NCI-H2196 treated with DMSO at 0.1 percent for 48 hours (cell line): ENCODE results near the gene DNALI1.
A peak's percentile ranks its signal among the peaks of the same experiment; 100 is the strongest.

Experiments
- DNase-seq: peaks from one replicate; lab custom pipeline; 2025; ENCODE audit not compliant: unreplicated experiment; lab: John Stamatoyannopoulos, UW

The DNALI1 gene

DNA sequence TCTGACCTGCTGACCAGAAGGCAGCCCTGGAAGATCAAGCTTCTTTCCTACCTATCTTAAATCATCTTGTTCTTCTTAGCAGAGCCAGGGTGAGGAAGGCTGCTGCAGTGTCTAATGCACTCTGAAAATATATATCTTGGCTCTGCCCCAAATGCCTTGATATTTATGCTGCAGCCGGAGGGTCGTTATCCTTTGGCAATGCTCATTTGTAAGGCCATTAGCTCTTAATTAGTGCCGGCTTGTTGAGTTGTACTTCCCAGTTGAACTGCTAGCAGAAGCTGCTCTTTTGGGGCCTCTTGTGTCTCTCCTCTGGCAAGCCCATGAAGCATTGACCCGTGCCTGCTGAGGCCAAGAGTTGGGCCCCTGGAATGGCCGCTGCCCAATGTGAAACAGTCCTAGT, 43.2 kb downstream of the DNALI1 start:
- DNase-seq = no peak

DNA sequence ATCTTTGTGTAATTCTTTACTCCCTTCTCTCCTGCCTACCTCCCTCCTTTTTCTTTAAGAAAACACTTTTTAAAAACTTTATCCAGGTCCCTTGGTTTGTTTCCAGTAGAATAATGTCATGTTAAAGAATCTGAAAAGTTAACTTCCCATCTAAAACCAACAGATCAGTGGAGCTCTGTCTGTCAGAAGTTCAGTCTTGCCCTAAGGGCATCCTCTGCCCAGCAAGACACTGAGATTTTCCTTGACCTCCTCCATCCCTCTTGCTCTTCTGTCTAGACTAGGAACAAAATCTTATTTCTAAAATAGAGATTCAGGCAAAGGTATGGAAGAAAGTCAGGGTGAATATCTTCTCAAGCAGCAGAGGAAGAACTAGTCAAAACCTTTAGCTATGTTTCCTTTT, 44.7 kb downstream of the DNALI1 start:
- no peak for DNase-seq

DNA sequence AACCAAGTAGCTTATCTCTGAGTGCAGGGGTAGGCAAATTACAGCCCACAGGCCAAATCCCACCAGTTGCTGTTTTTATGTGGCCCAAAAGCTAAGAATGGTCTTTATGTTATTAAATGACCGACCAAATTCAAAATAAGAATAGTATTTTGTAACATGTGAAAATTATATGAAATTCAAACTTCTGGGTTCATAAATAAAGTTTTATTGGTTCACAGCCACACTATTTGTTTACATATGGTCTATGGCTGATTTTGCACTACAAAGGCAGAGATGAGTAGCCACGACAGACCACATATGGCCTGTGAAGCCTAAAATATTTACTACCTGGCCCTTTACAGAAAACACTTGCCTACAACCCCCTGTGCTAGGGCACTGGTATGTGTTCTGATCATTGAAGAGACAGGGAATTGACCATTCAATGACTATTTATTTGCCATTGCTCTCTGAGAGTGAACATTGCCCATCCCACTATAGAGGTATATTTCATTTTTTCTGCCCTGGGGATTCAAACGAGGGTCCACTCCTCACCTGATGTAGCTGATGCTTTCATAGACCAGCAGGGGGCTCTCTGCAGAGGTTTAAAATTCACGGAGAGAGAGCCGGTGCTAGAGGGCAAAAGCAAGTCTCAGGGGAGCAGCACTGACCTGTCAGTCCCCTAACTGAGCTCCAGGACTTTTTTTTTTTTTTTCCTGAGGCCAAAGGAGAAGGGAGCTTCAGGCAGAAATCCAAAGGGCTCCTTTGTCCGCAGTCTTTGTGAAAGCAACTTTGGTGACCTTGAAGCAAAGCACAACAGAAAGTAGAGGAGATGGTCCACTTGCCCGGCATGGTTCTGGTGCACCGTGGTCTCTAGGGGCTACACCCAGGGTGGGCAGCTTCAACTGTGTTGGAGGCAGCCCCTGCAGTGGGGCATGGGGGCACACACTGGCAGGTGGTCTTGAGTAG, 46.3 kb downstream of the DNALI1 start:
- peak; percentile 13 for DNase-seq

DNA sequence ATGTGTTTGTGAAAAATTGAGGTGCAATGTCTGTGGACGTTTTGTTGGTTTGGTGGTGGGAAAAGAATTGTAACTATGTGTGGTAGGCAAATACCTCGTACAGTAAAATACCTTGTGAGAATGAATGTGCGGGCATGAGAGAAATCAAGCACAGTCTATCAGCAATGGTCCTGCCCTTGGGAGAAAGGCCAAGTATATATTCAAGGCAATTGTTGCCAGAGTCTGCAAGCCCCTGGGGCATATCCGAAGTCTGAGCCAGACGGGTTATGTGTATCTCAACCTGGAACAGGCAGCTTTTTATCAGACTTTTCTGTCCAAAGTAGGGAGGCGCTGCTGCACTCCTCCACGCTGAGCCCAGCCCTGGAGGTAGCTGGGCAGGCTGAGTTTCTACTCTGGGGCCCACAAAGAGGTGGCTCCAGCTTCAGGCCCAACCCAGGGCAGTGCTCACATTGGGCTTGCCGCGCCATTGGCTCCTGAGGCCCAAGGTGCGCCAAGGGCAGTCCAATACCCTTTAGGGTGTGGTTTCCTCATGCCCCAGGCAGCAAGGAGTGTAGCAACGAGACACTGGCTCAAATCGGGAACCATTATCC, 48.4 kb downstream of the DNALI1 start:
- no peak for DNase-seq

DNA sequence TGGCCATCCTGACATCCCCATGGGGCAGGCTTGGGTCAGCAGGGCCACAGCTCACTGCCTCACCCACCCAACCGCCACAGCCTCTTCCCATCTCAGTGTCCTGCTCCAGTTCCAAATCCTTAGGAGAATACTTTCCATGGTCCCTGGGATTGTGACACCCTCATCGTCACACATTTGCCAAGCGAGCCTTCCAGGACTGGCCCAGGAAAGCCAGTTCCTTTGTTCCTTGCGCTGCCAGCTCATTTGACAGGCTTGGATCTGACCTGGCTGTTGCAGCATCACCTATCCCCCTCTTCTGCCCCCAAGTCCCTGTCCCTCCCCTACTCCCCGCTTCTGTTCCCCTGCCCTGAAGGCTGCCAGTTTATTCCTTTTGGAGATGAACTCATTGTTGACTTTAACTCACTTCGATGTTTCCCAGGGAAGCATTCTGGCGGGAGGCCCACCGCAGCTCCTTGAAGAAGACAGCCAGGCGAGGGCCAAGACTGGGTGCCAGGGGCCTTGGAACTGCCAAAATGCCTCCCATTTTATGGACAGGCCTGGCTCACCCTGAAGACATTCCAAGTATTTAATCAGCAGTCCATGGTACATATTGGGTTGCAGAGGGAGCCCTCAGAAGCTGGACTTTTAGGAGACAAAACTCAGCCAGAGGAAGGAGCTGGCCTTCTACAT, 49.2 kb downstream of the DNALI1 start:
- no peak for DNase-seq

DNA sequence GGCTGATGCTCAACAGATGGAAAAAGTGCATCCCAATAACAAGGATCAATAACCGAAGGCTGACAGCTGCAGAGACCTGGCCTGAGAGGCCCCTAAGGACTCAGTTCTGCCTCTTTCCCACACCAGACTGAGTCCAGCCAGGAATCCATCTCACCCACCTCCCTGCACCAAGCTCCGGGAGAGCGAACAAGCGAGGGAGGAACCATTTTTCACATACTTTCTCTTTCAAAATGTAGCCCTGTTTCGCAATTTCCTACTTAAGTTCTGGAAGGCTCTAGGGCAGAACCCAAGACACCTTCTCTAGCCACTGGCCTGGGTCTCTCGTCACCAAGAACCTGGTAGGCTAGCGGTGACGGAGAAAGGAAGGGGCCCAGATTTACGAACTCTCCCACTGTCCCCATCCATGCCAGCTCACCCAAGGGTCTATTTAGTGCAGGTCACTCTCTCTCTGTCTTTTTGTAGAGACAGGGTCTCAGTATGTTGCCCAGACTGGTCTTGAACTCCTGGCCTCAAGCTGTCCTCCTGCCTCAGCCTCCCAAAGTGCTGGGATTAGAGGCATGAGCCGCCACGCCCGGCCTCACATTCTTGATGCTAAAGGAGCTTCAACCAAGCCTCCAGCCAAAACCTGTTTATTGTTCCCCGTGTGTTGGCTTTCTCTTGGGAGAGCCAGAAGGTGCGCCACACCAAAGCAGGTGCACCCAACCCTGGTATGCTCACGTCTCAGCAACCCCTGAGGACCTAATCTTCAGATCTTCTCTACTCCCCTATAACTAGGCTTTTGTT, 49.9 kb downstream of the DNALI1 start:
- no peak for DNase-seq

DNA sequence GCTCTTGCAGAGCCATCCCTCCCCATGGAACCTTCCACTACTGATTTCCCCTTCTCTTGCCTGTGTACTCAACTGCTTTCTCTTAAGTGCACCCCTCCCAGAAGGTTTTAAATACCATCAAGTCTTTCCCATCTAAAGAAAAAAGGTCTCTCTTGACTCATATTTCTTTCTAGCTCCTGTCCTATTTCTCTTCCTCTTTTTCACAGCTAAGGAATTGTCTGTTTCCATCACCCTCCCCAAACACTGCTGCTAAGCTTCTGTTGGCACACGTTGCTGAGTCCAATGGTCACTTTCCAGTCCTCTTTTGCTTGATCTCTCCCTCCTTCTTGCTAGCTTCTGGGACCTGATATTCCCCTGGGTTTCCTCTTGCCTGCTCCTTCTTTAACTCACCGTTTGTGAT, 52.3 kb downstream of the DNALI1 start:
- no peak for DNase-seq

DNA sequence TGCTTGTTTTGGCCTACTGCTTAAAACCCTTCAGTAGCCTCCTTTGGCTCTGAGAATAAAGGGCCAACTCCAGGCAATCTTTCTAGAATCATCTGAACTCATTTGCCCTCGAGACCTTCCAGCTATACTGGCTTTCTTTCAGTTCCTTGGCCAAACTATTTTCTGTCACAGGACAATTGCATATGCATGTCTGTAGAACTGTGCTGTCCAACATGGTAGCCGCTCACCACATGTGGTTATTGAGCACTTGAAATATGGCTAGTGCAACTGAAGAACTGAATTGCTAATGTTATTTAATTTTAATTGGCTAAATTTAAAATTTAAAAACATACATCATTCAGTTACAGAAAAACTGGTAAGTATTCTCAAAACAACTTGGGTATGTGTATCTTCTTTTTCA, 53.3 kb downstream of the DNALI1 start:
- no peak for DNase-seq

DNA sequence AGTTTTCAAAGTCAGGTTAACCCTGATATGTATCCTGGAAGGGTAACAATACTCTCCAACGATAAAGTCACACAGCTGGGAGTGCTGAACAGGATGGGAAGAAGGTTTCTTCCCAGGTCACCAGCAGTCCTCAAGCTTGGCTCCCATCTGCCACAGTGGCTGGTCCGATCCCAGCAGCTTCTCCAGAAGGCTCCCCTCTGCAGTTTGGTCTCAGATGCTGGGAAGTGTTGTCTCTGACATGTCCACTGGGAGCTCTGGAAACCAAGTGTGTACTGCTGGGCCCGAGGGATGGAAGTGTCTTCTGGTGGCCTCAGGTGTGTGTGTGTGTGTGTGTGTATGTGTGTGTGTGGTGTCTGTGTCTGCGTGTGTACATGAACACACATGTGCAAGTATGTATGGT, 55.4 kb downstream of the DNALI1 start:
- DNase-seq = no peak

DNA sequence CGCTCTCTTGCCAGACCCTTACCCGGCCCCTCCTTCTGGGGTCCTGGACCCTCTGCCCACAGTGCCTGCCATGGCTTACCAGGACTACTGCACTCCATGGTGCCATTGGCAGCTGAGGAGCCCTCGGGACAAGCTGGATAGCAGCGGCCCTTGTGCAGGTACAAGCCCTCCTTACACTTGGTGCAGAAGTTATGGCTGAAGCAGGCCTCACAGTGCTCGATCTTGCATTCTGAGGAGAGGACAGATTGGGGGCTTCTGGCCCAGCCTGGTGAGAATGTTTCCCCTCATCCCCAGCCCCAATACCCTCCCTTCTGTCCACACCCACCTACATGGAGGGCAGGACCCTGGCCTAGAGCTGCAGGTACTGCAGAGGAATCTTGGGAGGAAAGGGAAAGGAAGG, 57.4 kb downstream of the DNALI1 start:
- no peak for DNase-seq

DNA sequence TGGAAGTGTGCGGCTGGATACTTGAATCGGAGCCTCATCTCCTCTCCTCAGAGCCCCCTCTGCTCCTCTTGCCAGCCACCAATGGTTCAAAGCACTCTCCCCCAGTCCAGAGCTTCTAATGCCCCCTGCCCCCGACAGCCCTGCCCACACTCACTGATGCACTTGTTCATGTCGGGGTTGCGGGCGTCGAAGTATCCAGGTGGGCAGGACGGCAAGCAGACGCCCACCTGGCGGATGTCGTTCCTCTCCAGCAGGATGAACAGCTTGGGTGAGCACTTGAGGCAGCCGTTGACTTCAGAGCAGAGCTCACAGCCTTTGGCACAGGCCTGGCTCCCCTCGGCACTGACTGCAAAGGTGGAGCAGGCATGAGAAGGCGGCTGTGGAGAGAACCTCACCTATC, 59.6 kb downstream of the DNALI1 start:
- DNase-seq = no peak
